Measurements from ENCODE around the gene PHAF1. TPM values are rescaled to one million over a fixed set of nuclear protein-coding genes. Genes with fewer than 3 reads are reported as not detected.

PHAF1 gene
- total and polyA plus RNA-seq, 4 donors, result 12.6 to 20.7 (median 13.5) TPM

DNA sequence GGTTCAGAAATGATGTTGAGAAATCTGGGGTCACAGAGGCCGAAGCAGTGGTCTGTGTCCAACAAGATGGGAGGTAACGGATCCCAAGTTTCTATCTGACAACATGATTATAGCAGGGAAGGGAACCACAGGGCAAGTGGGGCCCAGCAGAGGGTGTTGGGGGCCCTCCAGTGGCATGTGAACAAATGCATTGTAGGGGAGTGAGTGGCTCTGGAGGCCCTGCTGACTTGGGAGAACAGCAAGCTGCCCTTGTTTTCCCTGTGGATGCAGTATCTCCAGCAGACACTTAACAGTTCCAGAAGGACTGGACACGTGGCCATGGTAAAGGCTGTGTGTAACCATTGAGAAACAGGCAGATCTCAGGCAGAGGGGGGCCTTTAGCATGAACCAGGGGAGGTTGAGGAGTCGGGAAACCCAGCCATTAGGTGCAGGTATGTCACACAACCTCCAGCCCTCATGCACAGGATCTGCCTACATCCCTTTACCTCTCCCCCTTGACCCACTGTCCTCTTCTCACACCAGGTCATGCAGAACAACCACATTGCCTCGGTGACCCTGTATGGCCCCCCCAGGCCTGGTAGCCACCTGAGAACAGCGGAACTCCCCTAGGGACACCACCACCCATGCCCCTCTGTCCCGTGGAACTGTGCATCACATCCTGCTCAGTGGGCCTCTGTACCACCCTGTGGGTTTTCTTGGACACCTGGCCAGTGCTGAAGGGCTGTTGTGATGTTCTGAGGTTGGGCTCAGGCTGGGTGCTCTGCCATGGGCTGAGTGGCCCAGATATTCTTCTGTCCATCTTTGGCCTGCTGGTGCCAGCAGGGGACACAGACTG, 37.0 kb downstream of the PHAF1 start:
- DNase-seq (peak in 1 of 2 donors; percentile 59), ATAC-seq (ENCODE audit: low FRiP score) (no peak)
- Histone ChIP-seq H3K9me3 (ENCODE audit: control insufficient read depth, low read length) (no peaks in the 10 kb centered on the region), H3K27ac (ENCODE audit: low read depth in 1 of 2, low read length in 2 of 2) (no peak overlapping the region), H3K4me3 (ENCODE audit: low read length in 2 of 2) (no peak overlapping the region), H3K4me1 (ENCODE audit: control insufficient read depth in 1 of 2, insufficient read depth in 2 of 2, low read length in 2 of 2) (no peaks in the 10 kb centered on the region), H3K36me3 (ENCODE audit: control insufficient read depth in 1 of 2, insufficient read depth in 2 of 2, low read length in 1 of 2) (peaks cover 0 to 3% of the 10 kb centered on the region in 2 donors), H3K27me3 (ENCODE audit: control insufficient read depth in 1 of 2, insufficient read depth in 2 of 2, low read length in 1 of 2) (no peaks in the 10 kb centered on the region)
- WGBS, 2 donors, result 78 to 79% methylated on average over 7 of the region's 7 CpGs
- intact Hi-C loops (cut with DNase I), result no loop called here

DNA sequence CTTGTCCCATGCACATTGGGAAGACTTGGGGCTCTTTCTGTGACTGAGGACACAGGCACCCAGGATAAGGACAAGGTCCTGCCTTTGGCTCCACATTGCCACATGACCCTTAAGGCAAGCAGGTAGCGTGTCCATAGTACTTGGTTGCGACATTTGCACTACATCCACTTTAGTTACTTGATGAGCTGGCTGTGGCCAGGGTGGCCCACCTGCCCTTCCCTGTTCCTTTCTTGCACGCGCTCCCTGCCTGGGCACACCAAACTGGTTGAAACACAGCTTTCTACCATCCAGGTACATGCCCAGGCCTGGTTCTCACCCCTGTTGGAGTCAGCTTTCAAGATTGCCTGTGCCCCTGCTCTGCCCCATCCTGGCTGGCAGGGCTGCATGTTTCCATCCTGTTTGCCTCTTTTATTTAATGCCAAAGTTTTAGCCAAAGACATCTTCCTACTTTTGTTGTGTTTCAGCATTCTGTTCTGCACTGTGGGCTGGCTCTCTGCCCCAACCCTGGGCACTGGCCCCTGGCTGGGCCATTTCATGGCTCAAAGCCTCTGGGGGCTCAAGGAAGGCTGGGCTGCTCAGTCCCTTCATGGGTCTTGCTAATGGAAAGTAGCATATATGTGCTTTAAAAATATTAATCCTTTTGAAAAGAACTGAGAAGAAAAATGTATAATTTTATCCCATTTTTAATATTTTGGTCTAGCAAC, 37.8 kb downstream of the PHAF1 start:
- H3K27me3 ChIP-seq (ENCODE audit: control insufficient read depth in 1 of 2, insufficient read depth in 2 of 2, low read length in 1 of 2), result no peaks in the 10 kb centered on the region
- H3K27ac ChIP-seq (ENCODE audit: low read depth in 1 of 2, low read length in 2 of 2), result no peak overlapping the region
- 90 to 95% methylated on average over 4 of the region's 4 CpGs for WGBS, 2 donors
- H3K4me1 ChIP-seq (ENCODE audit: control insufficient read depth in 1 of 2, insufficient read depth in 2 of 2, low read length in 2 of 2), result no peaks in the 10 kb centered on the region
- H3K9me3 ChIP-seq (ENCODE audit: control insufficient read depth, low read length), result no peaks in the 10 kb centered on the region
- H3K4me3 ChIP-seq (ENCODE audit: low read length in 2 of 2), result no peak overlapping the region
- intact Hi-C loops (cut with DNase I), result no loop called here
- peaks cover 0 to 3% of the 10 kb centered on the region in 2 donors for H3K36me3 ChIP-seq (ENCODE audit: control insufficient read depth in 1 of 2, insufficient read depth in 2 of 2, low read length in 1 of 2)
- ATAC-seq (ENCODE audit: low FRiP score), result no peak
- DNase-seq, result peak in 1 of 2 donors; percentile 55

DNA sequence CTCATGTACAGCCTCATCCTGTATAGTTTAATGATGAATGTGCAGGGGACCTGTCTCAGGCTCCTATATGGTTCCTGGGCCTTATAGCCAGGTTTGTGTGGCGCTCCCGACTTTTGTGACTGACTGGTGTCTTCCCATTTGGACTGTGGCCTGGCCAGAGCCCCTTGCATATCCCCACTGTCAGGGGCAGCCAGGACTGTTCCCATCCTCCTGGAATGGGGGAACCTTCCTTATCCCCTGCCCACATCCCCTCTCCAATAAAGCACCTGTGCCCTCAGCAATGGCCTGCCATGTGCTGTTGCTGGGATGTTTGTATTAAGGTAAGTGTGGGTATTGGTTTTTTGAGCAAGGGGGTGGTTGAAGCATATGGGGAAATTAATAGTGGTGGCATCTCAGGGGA, 38.5 kb downstream of the PHAF1 start:
- Histone ChIP-seq H3K36me3 (ENCODE audit: control insufficient read depth in 1 of 2, insufficient read depth in 2 of 2, low read length in 1 of 2) (peaks cover 0 to 3% of the 10 kb centered on the region in 2 donors), H3K9me3 (ENCODE audit: control insufficient read depth, low read length) (no peaks in the 10 kb centered on the region), H3K27ac (ENCODE audit: low read depth in 1 of 2, low read length in 2 of 2) (no peak overlapping the region), H3K27me3 (ENCODE audit: control insufficient read depth in 1 of 2, insufficient read depth in 2 of 2, low read length in 1 of 2) (no peaks in the 10 kb centered on the region), H3K4me1 (ENCODE audit: control insufficient read depth in 1 of 2, insufficient read depth in 2 of 2, low read length in 2 of 2) (no peaks in the 10 kb centered on the region), H3K4me3 (ENCODE audit: low read length in 2 of 2) (no peak overlapping the region)
- no peak for ATAC-seq (ENCODE audit: low FRiP score)
- intact Hi-C loops (cut with DNase I), result no loop called here
- DNase-seq, result peak in 1 of 2 donors; percentile 42
- WGBS, 2 donors, result 89 to 91% methylated on average over 2 of the region's 2 CpGs

DNA sequence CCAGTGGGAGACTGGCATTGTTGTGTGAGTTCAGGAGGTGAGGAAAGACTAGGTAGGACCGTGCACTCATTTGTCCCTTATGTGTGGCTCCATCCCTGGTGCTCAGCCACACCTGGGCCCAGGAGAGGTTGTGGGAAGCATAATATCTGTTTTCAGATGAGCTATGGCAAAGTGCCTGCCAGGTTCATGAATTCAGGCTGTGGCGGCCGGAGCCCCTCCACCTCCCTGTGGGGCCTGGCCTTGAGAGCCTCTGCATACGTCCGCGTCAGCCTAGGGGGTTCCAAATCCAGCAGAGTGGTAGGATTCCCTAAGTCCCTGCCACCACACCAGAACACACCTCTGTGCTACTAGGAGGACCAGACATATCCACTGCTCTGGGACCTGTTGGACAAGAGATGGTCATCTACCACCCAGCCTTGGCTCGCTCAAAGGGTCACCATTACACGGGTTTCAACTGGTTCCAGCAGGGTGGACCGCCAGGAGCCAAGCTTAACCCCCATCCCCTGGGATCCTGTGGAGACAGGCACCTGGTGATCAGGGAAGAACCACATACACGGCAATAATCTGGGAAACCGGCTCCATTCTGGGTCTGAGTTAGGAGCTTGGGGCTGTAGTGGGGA, 39.0 kb downstream of the PHAF1 start:
- Histone ChIP-seq H3K27me3 (ENCODE audit: control insufficient read depth in 1 of 2, insufficient read depth in 2 of 2, low read length in 1 of 2) (no peaks in the 10 kb centered on the region), H3K4me1 (ENCODE audit: control insufficient read depth in 1 of 2, insufficient read depth in 2 of 2, low read length in 2 of 2) (no peaks in the 10 kb centered on the region), H3K4me3 (ENCODE audit: low read length in 2 of 2) (no peak overlapping the region), H3K36me3 (ENCODE audit: control insufficient read depth in 1 of 2, insufficient read depth in 2 of 2, low read length in 1 of 2) (peaks cover 0 to 3% of the 10 kb centered on the region in 2 donors), H3K9me3 (ENCODE audit: control insufficient read depth, low read length) (no peaks in the 10 kb centered on the region), H3K27ac (ENCODE audit: low read depth in 1 of 2, low read length in 2 of 2) (no peak overlapping the region)
- ATAC-seq (ENCODE audit: low FRiP score), result no peak
- intact Hi-C loops (cut with DNase I), result no loop called here
- 82 to 83% methylated on average over 11 of the region's 11 CpGs for WGBS, 2 donors
- peak in 1 of 2 donors; percentile 61 for DNase-seq

GRCh38 chr16:67149276-67150046, 39.7 kb downstream of the PHAF1 start:
- no peak overlapping the region for H3K4me3 ChIP-seq (ENCODE audit: low read length in 2 of 2)
- DNase-seq (peak in 1 of 2 donors; percentile 71), ATAC-seq (ENCODE audit: low FRiP score) (no peak)
- intact Hi-C loops (cut with DNase I), result loop anchor here (5.0 to 10.0 kb wide), 3 partner anchors 42 to 255 kb away; partner anchors contain the start of gene PHAF1 (in 1 of the 2)
- H3K36me3 ChIP-seq (ENCODE audit: control insufficient read depth in 1 of 2, insufficient read depth in 2 of 2, low read length in 1 of 2), result peaks cover 0 to 3% of the 10 kb centered on the region in 2 donors
- no peaks in the 10 kb centered on the region for H3K4me1 ChIP-seq (ENCODE audit: control insufficient read depth in 1 of 2, insufficient read depth in 2 of 2, low read length in 2 of 2)
- no peaks in the 10 kb centered on the region for H3K9me3 ChIP-seq (ENCODE audit: control insufficient read depth, low read length)
- whole genome bisulfite sequencing, 2 donors, result 73 to 77% methylated on average over 77 of the region's 77 CpGs
- H3K27me3 ChIP-seq (ENCODE audit: control insufficient read depth in 1 of 2, insufficient read depth in 2 of 2, low read length in 1 of 2), result no peaks in the 10 kb centered on the region
- no peak overlapping the region for H3K27ac ChIP-seq (ENCODE audit: low read depth in 1 of 2, low read length in 2 of 2)

- WGBS, 2 donors, result 10% methylated on average over 92 to 94 of the region's 94 CpGs
- intact Hi-C loops (cut with DNase I), result loop anchor here (5.0 to 10.0 kb wide), 3 partner anchors 43 to 255 kb away; partner anchors contain the start of gene PHAF1 (in 1 of the 2)
- no peaks in the 10 kb centered on the region for H3K4me1 ChIP-seq (ENCODE audit: control insufficient read depth in 1 of 2, insufficient read depth in 2 of 2, low read length in 2 of 2)
- no peaks in the 10 kb centered on the region for H3K27me3 ChIP-seq (ENCODE audit: control insufficient read depth in 1 of 2, insufficient read depth in 2 of 2, low read length in 1 of 2)
- no peaks in the 10 kb centered on the region for H3K9me3 ChIP-seq (ENCODE audit: control insufficient read depth, low read length)
- ATAC-seq (ENCODE audit: low FRiP score), result peak; percentile 74
- DNase-seq, result peak; percentile 64 to 87
- H3K27ac ChIP-seq (ENCODE audit: low read depth in 1 of 2, low read length in 2 of 2), result peak overlapping the region in 1 of 2 donors; percentile 41
- H3K4me3 ChIP-seq (ENCODE audit: low read length in 2 of 2), result peak overlapping the region; percentile 49 to 59
- H3K36me3 ChIP-seq (ENCODE audit: control insufficient read depth in 1 of 2, insufficient read depth in 2 of 2, low read length in 1 of 2), result peaks cover 0 to 2% of the 10 kb centered on the region in 2 donors
Observed at GRCh38 chr16:67150047-67150832, 40.5 kb downstream of the PHAF1 start.

GRCh38 chr16:67150833-67151396, 41.2 kb downstream of the PHAF1 start, which contains the start of gene B3GNT9:
Gene B3GNT9 (minus strand): TSS chr16:67150998. CDS start chr16:67150485, 513 bp downstream.
- peak; percentile 89 to 93 for DNase-seq
- intact Hi-C loops (cut with DNase I), result loop anchor here (5.0 to 10.0 kb wide), 3 partner anchors 44 to 256 kb away; partner anchors contain the start of gene PHAF1 (in 1 of the 2)
- ATAC-seq (ENCODE audit: low FRiP score), result peak; percentile 88
- peak within 1 kb of the TSS in 1 of 2 donors; percentile 41 for H3K27ac ChIP-seq (ENCODE audit: low read depth in 1 of 2, low read length in 2 of 2)
- no peaks in the 10 kb centered on the region for H3K27me3 ChIP-seq (ENCODE audit: control insufficient read depth in 1 of 2, insufficient read depth in 2 of 2, low read length in 1 of 2)
- no peaks in the 10 kb centered on the region for H3K9me3 ChIP-seq (ENCODE audit: control insufficient read depth, low read length)
- no peaks in the 10 kb centered on the region for H3K36me3 ChIP-seq (ENCODE audit: control insufficient read depth in 1 of 2, insufficient read depth in 2 of 2, low read length in 1 of 2)
- 0% methylated on average over 34 of the region's 34 CpGs for WGBS, 2 donors
- H3K4me1 ChIP-seq (ENCODE audit: control insufficient read depth in 1 of 2, insufficient read depth in 2 of 2, low read length in 2 of 2), result no peaks in the 10 kb centered on the region
- peak within 1 kb of the TSS; percentile 49 to 59 for H3K4me3 ChIP-seq (ENCODE audit: low read length in 2 of 2)
